Kidney (tissue), 14 donors: Measurements from ENCODE around the gene STYXL1. TPM values are rescaled to one million over a fixed set of nuclear protein-coding genes. Genes with fewer than 3 reads are reported as not detected.
A peak's percentile ranks its signal among the peaks of the same experiment; 100 is the strongest.

Experiments used
- DNase-seq, 5 donors: peaks; one replicate each; pipeline ENCODE4 v3.0.0-alpha.2; 2013 to 2020
- FAIRE-seq: peaks from 2 replicates; lab custom pipeline; 2012; peaks lifted over from hg19 to GRCh38; lab: Jason Lieb, UNC
- H3K27ac ChIP-seq, 2 donors: one replicate each; pipeline ENCODE4 v1.7.0; 2013; ENCODE audit warnings: low read depth in 2 of 2, low read length in 2 of 2, inconsistent platforms in 1 of 2
- H3K27me3 ChIP-seq: one replicate; pipeline ENCODE4 v1.7.1; 2013; ENCODE audit warnings: low read length, inconsistent platforms; ENCODE audit not compliant: control insufficient read depth, insufficient read depth
- H3K36me3 ChIP-seq, 3 donors: one replicate each; pipeline versions ENCODE4 v1.7.0 to v1.7.1; 2013; ENCODE audit warnings: low read length in 3 of 3, control low read depth in 1 of 3, inconsistent platforms in 1 of 3; ENCODE audit not compliant: insufficient read depth in 3 of 3, control insufficient read depth in 2 of 3
- H3K4me1 ChIP-seq, 3 donors: one replicate each; pipeline versions ENCODE4 v1.7.0 to v1.7.1; 2013; ENCODE audit warnings: low read length in 3 of 3, inconsistent platforms in 1 of 3, low read depth in 1 of 3; ENCODE audit not compliant: control insufficient read depth in 2 of 3, insufficient read depth in 2 of 3
- H3K4me3 ChIP-seq, 3 donors: one replicate each; pipeline versions ENCODE4 v1.7.0 to v1.8.1; 2013; ENCODE audit warnings: low read length in 3 of 3, control low read depth in 1 of 3, inconsistent platforms in 1 of 3
- H3K9ac ChIP-seq, 3 donors: one replicate each; pipeline versions ENCODE4 v1.7.0 to v1.7.1; 2013; ENCODE audit warnings: low read length in 3 of 3, control low read depth in 1 of 3, inconsistent platforms in 1 of 3
- H3K9me3 ChIP-seq, 3 donors: one replicate each; pipeline versions ENCODE4 v1.7.0 to v1.7.1; 2013; ENCODE audit warnings: low read length in 3 of 3, control low read depth in 1 of 3, inconsistent platforms in 1 of 3; ENCODE audit not compliant: control insufficient read depth in 2 of 3, insufficient read depth in 1 of 3
- intact Hi-C: fragments of 100-400 bp; cut with DNase I; formaldehyde crosslinking; loops from one replicate; pipeline ENCODE4 v1.11.1; 2022
- polyA plus RNA-seq: library from polyadenylated mRNA; stranded (reverse); fragments of 350-450 nt; fragmentation: Illumina TruSeq; extraction: RNeasy Lipid Tissue Mini Kit (QIAGEN cat#74804); gene quantifications from one replicate; pipeline ENCODE4 v1.2.3, GENCODE V29; 2014; ENCODE audit warnings: low read depth, low replicate concordance; ENCODE audit not compliant: insufficient read depth
- total RNA-seq: library from RNA; stranded (reverse); fragmentation: NEBNext Ultra II Directional; extraction: Animal tissue kit (Norgen Biotek cat#: 25700); gene quantifications from one replicate; pipeline ENCODE4 v1.2.1, GENCODE V29; 2021
- TF ChIP-seq, protein P1 (sequence below): IDR thresholded peaks from 3 replicates; pipeline ENCODE4 v1.5.1; 2012; ENCODE audit warnings: mild to moderate bottlenecking, moderate library complexity, borderline replicate concordance; ENCODE audit not compliant: insufficient read depth; ENCODE audit errors: extremely low read depth
- donor health status: control.
- donor health status: control.
- donor health status: control.
- donor health status: control.
- donor health status: control.
- donor health status: DM: yes; HTN: yes; CAD: no.
- donor health status: Normal renal cell carcinoma (clear cell type).

The STYXL1 gene
- total and polyA plus RNA-seq, 2 donors from 2014 or later: 29.9 to 55.5 TPM

DNA sequence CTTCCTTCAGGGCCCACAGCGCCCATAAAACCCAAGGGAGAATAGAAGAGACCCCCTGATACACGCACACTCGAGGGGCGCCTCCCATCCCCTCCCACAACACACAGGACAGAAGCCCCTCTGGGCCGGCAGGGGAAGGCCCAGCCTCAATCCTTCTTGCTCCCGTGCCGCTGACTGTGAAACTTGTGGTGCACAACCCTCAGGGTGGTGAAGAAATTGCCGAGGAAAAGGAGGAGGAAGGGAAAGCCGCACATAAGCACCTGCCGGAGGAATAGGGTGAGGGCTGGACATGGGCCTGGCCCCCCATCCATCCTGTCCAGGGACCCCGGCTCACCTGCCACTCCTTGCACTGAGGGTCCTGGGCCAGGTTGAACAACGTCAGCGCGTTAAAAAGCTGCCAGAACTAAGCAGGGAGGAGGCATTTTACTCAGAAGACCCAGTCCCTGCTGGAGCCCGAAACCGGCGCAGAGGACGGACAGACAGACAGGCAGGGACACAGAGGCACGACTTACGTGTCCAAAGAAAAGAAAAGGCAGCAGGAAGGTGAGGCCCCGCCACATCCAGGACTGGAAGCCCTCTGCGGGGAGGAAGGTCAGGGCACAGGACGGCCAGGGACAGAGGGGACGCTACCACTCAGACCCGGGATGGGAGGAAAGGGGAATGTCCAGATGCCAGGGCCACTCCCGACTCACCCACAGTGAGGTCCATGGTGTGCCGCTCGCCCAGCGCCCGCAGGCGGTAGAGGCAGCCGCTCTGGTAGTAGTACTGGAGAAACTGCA lies 60.6 kb downstream of the STYXL1 start:
- Histone ChIP-seq H3K36me3 (peaks cover 0 to 13% (median 11%) of the 10 kb centered on the region in 3 donors), H3K27me3 (no peaks in the 10 kb centered on the region), H3K9ac (no peak overlapping the region), H3K4me3 (no peak overlapping the region), H3K4me1 (peaks cover 0 to 10% (median 8%) of the 10 kb centered on the region in 3 donors), H3K27ac (no peak overlapping the region), H3K9me3 (no peaks in the 10 kb centered on the region)
- DNase-seq (peak in 2 of 5 donors; percentile 33 to 77), FAIRE-seq (no peak)
- TF ChIP-seq, protein P1, sequence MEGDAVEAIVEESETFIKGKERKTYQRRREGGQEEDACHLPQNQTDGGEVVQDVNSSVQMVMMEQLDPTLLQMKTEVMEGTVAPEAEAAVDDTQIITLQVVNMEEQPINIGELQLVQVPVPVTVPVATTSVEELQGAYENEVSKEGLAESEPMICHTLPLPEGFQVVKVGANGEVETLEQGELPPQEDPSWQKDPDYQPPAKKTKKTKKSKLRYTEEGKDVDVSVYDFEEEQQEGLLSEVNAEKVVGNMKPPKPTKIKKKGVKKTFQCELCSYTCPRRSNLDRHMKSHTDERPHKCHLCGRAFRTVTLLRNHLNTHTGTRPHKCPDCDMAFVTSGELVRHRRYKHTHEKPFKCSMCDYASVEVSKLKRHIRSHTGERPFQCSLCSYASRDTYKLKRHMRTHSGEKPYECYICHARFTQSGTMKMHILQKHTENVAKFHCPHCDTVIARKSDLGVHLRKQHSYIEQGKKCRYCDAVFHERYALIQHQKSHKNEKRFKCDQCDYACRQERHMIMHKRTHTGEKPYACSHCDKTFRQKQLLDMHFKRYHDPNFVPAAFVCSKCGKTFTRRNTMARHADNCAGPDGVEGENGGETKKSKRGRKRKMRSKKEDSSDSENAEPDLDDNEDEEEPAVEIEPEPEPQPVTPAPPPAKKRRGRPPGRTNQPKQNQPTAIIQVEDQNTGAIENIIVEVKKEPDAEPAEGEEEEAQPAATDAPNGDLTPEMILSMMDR: no peak
- intact Hi-C loops: no loop called here

DNA sequence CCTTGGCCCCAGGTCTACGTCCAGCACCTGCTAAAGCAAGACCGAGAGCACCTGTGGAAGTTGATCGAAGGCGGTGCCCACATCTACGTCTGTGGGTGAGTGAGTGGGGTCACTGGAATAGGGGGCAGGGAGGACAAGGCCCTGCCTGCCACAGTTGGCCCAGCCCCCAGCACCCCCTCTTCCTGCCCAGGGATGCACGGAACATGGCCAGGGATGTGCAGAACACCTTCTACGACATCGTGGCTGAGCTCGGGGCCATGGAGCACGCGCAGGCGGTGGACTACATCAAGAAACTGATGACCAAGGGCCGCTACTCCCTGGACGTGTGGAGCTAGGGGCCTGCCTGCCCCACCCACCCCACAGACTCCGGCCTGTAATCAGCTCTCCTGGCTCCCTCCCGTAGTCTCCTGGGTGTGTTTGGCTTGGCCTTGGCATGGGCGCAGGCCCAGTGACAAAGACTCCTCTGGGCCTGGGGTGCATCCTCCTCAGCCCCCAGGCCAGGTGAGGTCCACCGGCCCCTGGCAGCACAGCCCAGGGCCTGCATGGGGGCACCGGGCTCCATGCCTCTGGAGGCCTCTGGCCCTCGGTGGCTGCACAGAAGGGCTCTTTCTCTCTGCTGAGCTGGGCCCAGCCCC lies 61.5 kb downstream of the STYXL1 start:
- TF ChIP-seq, protein P1: no peak
- H3K4me1 ChIP-seq: peaks cover 0 to 10% (median 8%) of the 10 kb centered on the region in 3 donors
- no peaks in the 10 kb centered on the region for H3K27me3 ChIP-seq
- DNase-seq (peak in 1 of 5 donors; percentile 49), FAIRE-seq (no peak)
- intact Hi-C loops: no loop called here
- no peak overlapping the region for H3K4me3 ChIP-seq
- peaks cover 0 to 17% (median 11%) of the 10 kb centered on the region in 3 donors for H3K36me3 ChIP-seq
- no peak overlapping the region for H3K9ac ChIP-seq
- H3K9me3 ChIP-seq: no peaks in the 10 kb centered on the region
- H3K27ac ChIP-seq: no peak overlapping the region

DNA sequence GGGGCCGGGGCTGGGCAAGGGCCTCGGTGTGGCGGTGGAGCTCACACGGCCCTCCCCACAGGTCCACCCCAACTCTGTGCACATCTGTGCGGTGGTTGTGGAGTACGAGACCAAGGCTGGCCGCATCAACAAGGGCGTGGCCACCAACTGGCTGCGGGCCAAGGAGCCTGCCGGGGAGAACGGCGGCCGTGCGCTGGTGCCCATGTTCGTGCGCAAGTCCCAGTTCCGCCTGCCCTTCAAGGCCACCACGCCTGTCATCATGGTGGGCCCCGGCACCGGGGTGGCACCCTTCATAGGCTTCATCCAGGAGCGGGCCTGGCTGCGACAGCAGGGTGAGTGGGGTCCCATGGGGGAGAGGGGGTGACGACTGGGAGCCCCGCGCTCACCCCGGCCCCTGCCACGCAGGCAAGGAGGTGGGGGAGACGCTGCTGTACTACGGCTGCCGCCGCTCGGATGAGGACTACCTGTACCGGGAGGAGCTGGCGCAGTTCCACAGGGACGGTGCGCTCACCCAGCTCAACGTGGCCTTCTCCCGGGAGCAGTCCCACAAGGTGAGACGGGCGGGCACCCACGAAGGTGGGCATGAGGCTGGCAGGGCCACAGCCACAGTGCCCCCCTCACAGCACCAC lies 62.2 kb downstream of the STYXL1 start:
- intact Hi-C loops: no loop called here
- Histone ChIP-seq H3K9me3 (no peaks in the 10 kb centered on the region), H3K4me3 (no peak overlapping the region), H3K27ac (no peak overlapping the region), H3K27me3 (no peaks in the 10 kb centered on the region), H3K9ac (no peak overlapping the region), H3K36me3 (peaks cover 0 to 17% (median 11%) of the 10 kb centered on the region in 3 donors), H3K4me1 (peaks cover 0 to 10% (median 8%) of the 10 kb centered on the region in 3 donors)
- TF ChIP-seq, protein P1: no peak
- FAIRE-seq (no peak), DNase-seq (peak in 2 of 5 donors; percentile 48 to 79)
